Liver (tissue), 9 donors: ENCODE results near the gene TMPRSS6. TPM values are rescaled to one million over a fixed set of nuclear protein-coding genes. Genes with fewer than 3 reads are reported as not detected.

ENCODE experiments used
- DNase-seq: peaks from one replicate; pipeline ENCODE4 v3.0.0-alpha.2; 2017; ENCODE audit warnings: low spot score
- H3K27ac ChIP-seq, 2 donors: one replicate each; pipeline ENCODE4 v1.7.0; 2013; ENCODE audit warnings: inconsistent platforms in 2 of 2, low read length in 2 of 2, control low read depth in 1 of 2, low read depth in 1 of 2, mild to moderate bottlenecking in 1 of 2
- H3K27me3 ChIP-seq, 4 donors: one replicate each; pipeline versions ENCODE4 v1.6.1 to v1.7.0; 2013; ENCODE audit warnings: low read length in 3 of 4, inconsistent platforms in 1 of 4, mild to moderate bottlenecking in 1 of 4, moderate library complexity in 1 of 4; ENCODE audit not compliant: control insufficient read depth in 4 of 4, insufficient read depth in 4 of 4
- H3K36me3 ChIP-seq, 4 donors: one replicate each; pipeline versions ENCODE4 v1.6.1 to v1.7.0; 2013; ENCODE audit warnings: low read length in 3 of 4, mild to moderate bottlenecking in 3 of 4, low read depth in 1 of 4, moderate library complexity in 1 of 4; ENCODE audit not compliant: control insufficient read depth in 4 of 4, insufficient read depth in 3 of 4
- H3K4me1 ChIP-seq, 4 donors: one replicate each; pipeline versions ENCODE4 v1.6.1 to v1.7.0; 2013; ENCODE audit warnings: low read length in 3 of 4, mild to moderate bottlenecking in 3 of 4, moderate library complexity in 1 of 4; ENCODE audit not compliant: control insufficient read depth in 4 of 4, insufficient read depth in 4 of 4
- H3K4me3 ChIP-seq, 3 donors: one replicate each; pipeline versions ENCODE4 v1.6.1 to v1.7.0; 2013; ENCODE audit warnings: low read length in 3 of 3, control low read depth in 1 of 3, low read depth in 1 of 3, mild to moderate bottlenecking in 1 of 3
- H3K9ac ChIP-seq, 2 donors: one replicate each; pipeline ENCODE4 v1.7.0; 2013; ENCODE audit warnings: low read length in 2 of 2, mild to moderate bottlenecking in 2 of 2, moderate library complexity in 2 of 2, control low read depth in 1 of 2, low read depth in 1 of 2
- H3K9me3 ChIP-seq, 4 donors: one replicate each; pipeline versions ENCODE4 v1.6.1 to v1.7.0; 2013; ENCODE audit warnings: low read length in 3 of 4; ENCODE audit not compliant: control insufficient read depth in 4 of 4
- EGR1 ChIP-seq, 2 donors: IDR thresholded peaks; 2 replicates each; pipeline ENCODE4 v1.6.1; 2016 to 2018; ENCODE audit warnings: antibody characterized with exemption in 2 of 2, low read depth in 2 of 2
- FOXA1 ChIP-seq: IDR thresholded peaks from 2 replicates; pipeline ENCODE4 v1.6.1; 2016; ENCODE audit warnings: antibody characterized with exemption
- FOXA2 ChIP-seq: IDR thresholded peaks from 2 replicates; pipeline ENCODE4 v1.6.1; 2016; ENCODE audit warnings: antibody characterized with exemption
- GABPA ChIP-seq, 2 donors: IDR thresholded peaks in 1 of 2; conservative IDR thresholded peaks in 1 of 2; 2 replicates each; pipeline ENCODE4 v1.6.1; 2016; ENCODE audit warnings: antibody characterized with exemption in 2 of 2, mild to moderate bottlenecking in 1 of 2, moderate library complexity in 1 of 2
- HNF4A ChIP-seq, 2 donors: conservative IDR thresholded peaks; 2 replicates each; pipeline ENCODE4 v1.6.1; 2016; ENCODE audit warnings: antibody characterized with exemption in 2 of 2, mild to moderate bottlenecking in 2 of 2
- HNF4G ChIP-seq: IDR thresholded peaks from 2 replicates; pipeline ENCODE4 v1.6.1; 2016; ENCODE audit warnings: antibody characterized with exemption
- JUND ChIP-seq, 2 donors: IDR thresholded peaks; 2 replicates each; pipeline ENCODE4 v1.6.1; 2016; ENCODE audit warnings: antibody characterized with exemption in 2 of 2
- NR2F2 ChIP-seq: IDR thresholded peaks from 2 replicates; pipeline ENCODE4 v1.6.1; 2016; ENCODE audit warnings: antibody characterized with exemption
- RAD21 ChIP-seq, 2 donors: IDR thresholded peaks; 2 replicates each; pipeline ENCODE4 v1.6.1; 2016; ENCODE audit warnings: antibody characterized with exemption in 2 of 2, mild to moderate bottlenecking in 2 of 2
- RXRA ChIP-seq, 2 donors: IDR thresholded peaks; 2 replicates each; pipeline ENCODE4 v1.6.1; 2017 to 2018; ENCODE audit warnings: antibody characterized with exemption in 2 of 2, mild to moderate bottlenecking in 1 of 2
- SP1 ChIP-seq: IDR thresholded peaks from 2 replicates; pipeline ENCODE4 v1.6.1; 2018; ENCODE audit warnings: antibody characterized with exemption, mild to moderate bottlenecking
- TAF1 ChIP-seq: conservative IDR thresholded peaks from 2 replicates; pipeline ENCODE4 v1.6.1; 2016; ENCODE audit warnings: antibody characterized with exemption, mild to moderate bottlenecking
- YY1 ChIP-seq: IDR thresholded peaks from 2 replicates; pipeline ENCODE4 v1.6.1; 2016; ENCODE audit warnings: antibody characterized with exemption, mild to moderate bottlenecking
- WGBS: extraction: QIAGEN DNeasy Blood & Tissue Kit; methylation state at CpG from one replicate; pipeline ENCODE4 v1.1.7; 2013; 5-methylcytosine and 5-hydroxymethylcytosine counted together
- polyA plus RNA-seq, 2 donors: library from polyadenylated mRNA; stranded (reverse) in 1 of 2; unstranded in 1 of 2; fragments of 200-250 nt in 1 of 2; fragments of >200 nt in 1 of 2; fragmentation: Nextera tagmentation in 1 of 2; extraction: Ambion mirVana in 1 of 2; gene quantifications; one replicate each; pipeline versions ENCODE4 v1.2.1 to v1.2.3, GENCODE V29; 2013 to 2015
- total RNA-seq, 2 donors: library from RNA; depleted of rRNA; stranded (reverse); fragments of >200 nt; gene quantifications; one replicate each; pipeline ENCODE4 v1.2.3, GENCODE V29; 2014
- TF ChIP-seq, protein P1 (sequence below): IDR thresholded peaks from 2 replicates; pipeline ENCODE4 v1.6.1; 2016; ENCODE audit warnings: antibody characterized with exemption
- TF ChIP-seq, protein P2 (sequence below): IDR thresholded peaks from 2 replicates; pipeline ENCODE4 v1.6.1; 2016; ENCODE audit warnings: antibody characterized with exemption, mild to moderate bottlenecking
- TF ChIP-seq, protein P3 (sequence below): fragments of 150-350 bp; IDR thresholded peaks from 2 replicates; pipeline ENCODE4 v1.5.1; 2017; ENCODE audit warnings: improper control_type of control experiment, low read depth, low read length; ENCODE audit not compliant: missing input control
- TF ChIP-seq, protein P4 (sequence below): IDR thresholded peaks from 2 replicates; pipeline ENCODE4 v1.6.1; 2016; ENCODE audit warnings: antibody characterized with exemption
- TF ChIP-seq, protein P5 (sequence below): IDR thresholded peaks from 2 replicates; pipeline ENCODE4 v1.6.1; 2016; ENCODE audit warnings: antibody characterized with exemption
- donor health status: healthy.
- donor health status: healthy.
- donor health status: healthy.
- donor health status: healthy.
- donor health status: healthy.

TMPRSS6 gene
- total and polyA plus RNA-seq, 4 donors, result 12.6 to 47.1 (median 39.9) TPM

DNA sequence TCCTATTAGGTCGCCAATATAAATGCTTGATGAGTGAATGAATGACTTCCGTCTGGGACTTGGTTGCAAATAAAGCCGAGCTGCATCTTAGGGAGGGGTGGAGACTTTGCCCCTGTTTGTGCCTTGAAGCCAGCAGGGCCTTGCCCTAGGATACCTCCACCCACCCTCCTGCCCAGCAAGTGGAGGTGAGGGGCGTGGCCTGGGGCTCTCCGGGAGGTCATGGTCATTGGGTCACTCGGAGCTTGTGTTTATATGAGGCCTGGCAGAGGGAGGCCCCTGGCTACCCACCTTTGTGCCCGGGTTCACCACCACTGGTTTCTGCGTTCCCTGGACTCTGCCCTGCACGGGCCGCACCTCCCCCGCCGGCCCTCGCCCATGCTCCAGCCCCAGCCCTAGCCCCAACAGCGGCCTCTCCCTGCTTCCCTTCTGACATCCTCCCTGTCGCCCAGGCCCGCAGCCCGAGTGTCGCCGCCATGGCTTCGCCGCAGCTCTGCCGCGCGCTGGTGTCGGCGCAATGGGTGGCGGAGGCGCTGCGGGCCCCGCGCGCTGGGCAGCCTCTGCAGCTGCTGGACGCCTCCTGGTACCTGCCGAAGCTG is 85.7 kb downstream of the TMPRSS6 start:
- Histone ChIP-seq H3K27me3 (no peaks in the 10 kb centered on the region), H3K9me3 (no peaks in the 10 kb centered on the region), H3K4me1 (peaks cover 4 to 79% (median 59%) of the 10 kb centered on the region in 4 donors), H3K9ac (peak overlapping the region in 1 of 2 donors; percentile 27), H3K36me3 (peaks cover under 1 to 14% (median 9%) of the 10 kb centered on the region in 4 donors), H3K4me3 (peak overlapping the region; percentile 33 to 79 (median 54)), H3K27ac (peak overlapping the region; percentile 91 to 93)
- TF ChIP-seq TAF1, result no peak
- peak in 1 of 2 donors; percentile 70 for TF ChIP-seq EGR1 (IDR thresholded peaks at IDR 0.05; ENCODE audit: low read depth in 2 of 2)
- TF ChIP-seq NR2F2, result peak; percentile 94
- no peak for TF ChIP-seq GABPA (IDR thresholded peaks at IDR 0.05 in 1 of 2, conservative IDR thresholded peaks at IDR 0.05 in 1 of 2)
- TF ChIP-seq, protein P1, sequence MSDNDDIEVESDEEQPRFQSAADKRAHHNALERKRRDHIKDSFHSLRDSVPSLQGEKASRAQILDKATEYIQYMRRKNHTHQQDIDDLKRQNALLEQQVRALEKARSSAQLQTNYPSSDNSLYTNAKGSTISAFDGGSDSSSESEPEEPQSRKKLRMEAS, result peak; percentile 73
- TF ChIP-seq, protein P2, sequence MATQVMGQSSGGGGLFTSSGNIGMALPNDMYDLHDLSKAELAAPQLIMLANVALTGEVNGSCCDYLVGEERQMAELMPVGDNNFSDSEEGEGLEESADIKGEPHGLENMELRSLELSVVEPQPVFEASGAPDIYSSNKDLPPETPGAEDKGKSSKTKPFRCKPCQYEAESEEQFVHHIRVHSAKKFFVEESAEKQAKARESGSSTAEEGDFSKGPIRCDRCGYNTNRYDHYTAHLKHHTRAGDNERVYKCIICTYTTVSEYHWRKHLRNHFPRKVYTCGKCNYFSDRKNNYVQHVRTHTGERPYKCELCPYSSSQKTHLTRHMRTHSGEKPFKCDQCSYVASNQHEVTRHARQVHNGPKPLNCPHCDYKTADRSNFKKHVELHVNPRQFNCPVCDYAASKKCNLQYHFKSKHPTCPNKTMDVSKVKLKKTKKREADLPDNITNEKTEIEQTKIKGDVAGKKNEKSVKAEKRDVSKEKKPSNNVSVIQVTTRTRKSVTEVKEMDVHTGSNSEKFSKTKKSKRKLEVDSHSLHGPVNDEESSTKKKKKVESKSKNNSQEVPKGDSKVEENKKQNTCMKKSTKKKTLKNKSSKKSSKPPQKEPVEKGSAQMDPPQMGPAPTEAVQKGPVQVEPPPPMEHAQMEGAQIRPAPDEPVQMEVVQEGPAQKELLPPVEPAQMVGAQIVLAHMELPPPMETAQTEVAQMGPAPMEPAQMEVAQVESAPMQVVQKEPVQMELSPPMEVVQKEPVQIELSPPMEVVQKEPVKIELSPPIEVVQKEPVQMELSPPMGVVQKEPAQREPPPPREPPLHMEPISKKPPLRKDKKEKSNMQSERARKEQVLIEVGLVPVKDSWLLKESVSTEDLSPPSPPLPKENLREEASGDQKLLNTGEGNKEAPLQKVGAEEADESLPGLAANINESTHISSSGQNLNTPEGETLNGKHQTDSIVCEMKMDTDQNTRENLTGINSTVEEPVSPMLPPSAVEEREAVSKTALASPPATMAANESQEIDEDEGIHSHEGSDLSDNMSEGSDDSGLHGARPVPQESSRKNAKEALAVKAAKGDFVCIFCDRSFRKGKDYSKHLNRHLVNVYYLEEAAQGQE, result peak; percentile 53
- no peak for TF ChIP-seq YY1
- TF ChIP-seq SP1, result peak; percentile 94
- peak; percentile 96 to 97 for TF ChIP-seq RXRA (IDR thresholded peaks at IDR 0.05)
- TF ChIP-seq, protein P3, sequence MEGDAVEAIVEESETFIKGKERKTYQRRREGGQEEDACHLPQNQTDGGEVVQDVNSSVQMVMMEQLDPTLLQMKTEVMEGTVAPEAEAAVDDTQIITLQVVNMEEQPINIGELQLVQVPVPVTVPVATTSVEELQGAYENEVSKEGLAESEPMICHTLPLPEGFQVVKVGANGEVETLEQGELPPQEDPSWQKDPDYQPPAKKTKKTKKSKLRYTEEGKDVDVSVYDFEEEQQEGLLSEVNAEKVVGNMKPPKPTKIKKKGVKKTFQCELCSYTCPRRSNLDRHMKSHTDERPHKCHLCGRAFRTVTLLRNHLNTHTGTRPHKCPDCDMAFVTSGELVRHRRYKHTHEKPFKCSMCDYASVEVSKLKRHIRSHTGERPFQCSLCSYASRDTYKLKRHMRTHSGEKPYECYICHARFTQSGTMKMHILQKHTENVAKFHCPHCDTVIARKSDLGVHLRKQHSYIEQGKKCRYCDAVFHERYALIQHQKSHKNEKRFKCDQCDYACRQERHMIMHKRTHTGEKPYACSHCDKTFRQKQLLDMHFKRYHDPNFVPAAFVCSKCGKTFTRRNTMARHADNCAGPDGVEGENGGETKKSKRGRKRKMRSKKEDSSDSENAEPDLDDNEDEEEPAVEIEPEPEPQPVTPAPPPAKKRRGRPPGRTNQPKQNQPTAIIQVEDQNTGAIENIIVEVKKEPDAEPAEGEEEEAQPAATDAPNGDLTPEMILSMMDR, result no peak
- TF ChIP-seq, protein P4, sequence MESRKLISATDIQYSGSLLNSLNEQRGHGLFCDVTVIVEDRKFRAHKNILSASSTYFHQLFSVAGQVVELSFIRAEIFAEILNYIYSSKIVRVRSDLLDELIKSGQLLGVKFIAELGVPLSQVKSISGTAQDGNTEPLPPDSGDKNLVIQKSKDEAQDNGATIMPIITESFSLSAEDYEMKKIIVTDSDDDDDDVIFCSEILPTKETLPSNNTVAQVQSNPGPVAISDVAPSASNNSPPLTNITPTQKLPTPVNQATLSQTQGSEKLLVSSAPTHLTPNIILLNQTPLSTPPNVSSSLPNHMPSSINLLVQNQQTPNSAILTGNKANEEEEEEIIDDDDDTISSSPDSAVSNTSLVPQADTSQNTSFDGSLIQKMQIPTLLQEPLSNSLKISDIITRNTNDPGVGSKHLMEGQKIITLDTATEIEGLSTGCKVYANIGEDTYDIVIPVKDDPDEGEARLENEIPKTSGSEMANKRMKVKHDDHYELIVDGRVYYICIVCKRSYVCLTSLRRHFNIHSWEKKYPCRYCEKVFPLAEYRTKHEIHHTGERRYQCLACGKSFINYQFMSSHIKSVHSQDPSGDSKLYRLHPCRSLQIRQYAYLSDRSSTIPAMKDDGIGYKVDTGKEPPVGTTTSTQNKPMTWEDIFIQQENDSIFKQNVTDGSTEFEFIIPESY, result no peak
- TF ChIP-seq FOXA2, result no peak
- TF ChIP-seq HNF4A (conservative IDR thresholded peaks at IDR 0.05), result peak; percentile 96 to 98
- TF ChIP-seq, protein P5, sequence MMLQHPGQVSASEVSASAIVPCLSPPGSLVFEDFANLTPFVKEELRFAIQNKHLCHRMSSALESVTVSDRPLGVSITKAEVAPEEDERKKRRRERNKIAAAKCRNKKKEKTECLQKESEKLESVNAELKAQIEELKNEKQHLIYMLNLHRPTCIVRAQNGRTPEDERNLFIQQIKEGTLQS, result no peak
- peak; percentile 9 for TF ChIP-seq FOXA1
- peak in 1 of 2 donors; percentile 52 for TF ChIP-seq RAD21 (IDR thresholded peaks at IDR 0.05)
- TF ChIP-seq JUND (IDR thresholded peaks at IDR 0.05), result peak in 1 of 2 donors; percentile 42
- TF ChIP-seq HNF4G, result peak; percentile 98
- DNase-seq, result no peak
- 32% methylated on average over 34 of the region's 34 CpGs for WGBS
